SKM-1 (cell line): ENCODE data around the gene RPIA.
A peak's percentile ranks its signal among the peaks of the same experiment; 100 is the strongest.
"Not testable (repeated sequence)": the region's sequence is repeated elsewhere in the genome, so short reads cannot be mapped to it uniquely, and the experiment has no call there.

Source experiments
- DNase-seq: peaks from one replicate; lab custom pipeline; 2025; ENCODE audit not compliant: unreplicated experiment; lab: John Stamatoyannopoulos, UW

Gene RPIA

GRCh38 chr2:88691339-88692183 is at the start of gene RPIA:
RPIA (plus strand) TSS chr2:88691673; CDS start chr2:88691699, 26 bp downstream.
- peak; percentile 99 for DNase-seq

GRCh38 chr2:88642278-88642677 is 49.2 kb upstream of the RPIA start:
- DNase-seq, result no peak

GRCh38 chr2:88645291-88645882 is 46.1 kb upstream of the RPIA start:
- DNase-seq, result not testable (repeated sequence)

- DNase-seq, result no peak
These were observed 39.8 kb upstream of the RPIA start for GRCh38 chr2:88651646-88652045.

- DNase-seq, result no peak
These were observed 36.8 kb upstream of the RPIA start for GRCh38 chr2:88654714-88655113.

GRCh38 chr2:88656690-88657089 is 34.8 kb upstream of the RPIA start:
- no peak for DNase-seq

GRCh38 chr2:88657131-88657530 is 34.3 kb upstream of the RPIA start:
- DNase-seq, result no peak

GRCh38 chr2:88658326-88658725 is 33.1 kb upstream of the RPIA start:
- DNase-seq, result no peak

- DNase-seq, result no peak
These were observed 32.5 kb upstream of the RPIA start for GRCh38 chr2:88658881-88659537.

- DNase-seq, result no peak
These were observed 31.9 kb upstream of the RPIA start for GRCh38 chr2:88659538-88659915.

- no peak for DNase-seq
These were observed 30.9 kb upstream of the RPIA start for GRCh38 chr2:88660622-88661021.

GRCh38 chr2:88666576-88666975 is 24.9 kb upstream of the RPIA start:
- no peak for DNase-seq

- DNase-seq, result no peak
These were observed 24.3 kb upstream of the RPIA start for GRCh38 chr2:88667219-88667618.

GRCh38 chr2:88668862-88669261 is 22.6 kb upstream of the RPIA start:
- no peak for DNase-seq

GRCh38 chr2:88669482-88670214 is 21.8 kb upstream of the RPIA start:
- no peak for DNase-seq

GRCh38 chr2:88671786-88672427 is 19.6 kb upstream of the RPIA start:
- DNase-seq, result peak; percentile 71

GRCh38 chr2:88673363-88673762 is 18.1 kb upstream of the RPIA start:
- DNase-seq, result no peak

- peak; percentile 36 for DNase-seq
These were observed 11.1 kb upstream of the RPIA start for GRCh38 chr2:88680266-88680902.

- no peak for DNase-seq
These were observed 10.6 kb upstream of the RPIA start for GRCh38 chr2:88680916-88681315.
